SU-DHL-6 (cell line): ENCODE results near the gene UPK1A.

Experiments
- H2AFZ ChIP-seq: fragments of 200-600 bp; sonication (generic); 2 replicates; pipeline ENCODE4 v1.6.1; 2014; ENCODE audit warnings: low read depth, mild to moderate bottlenecking, moderate library complexity, mixed read lengths, antibody characterized with exemption, low read length; ENCODE audit not compliant: severe bottlenecking
- H3F3A ChIP-seq: fragments of 200-600 bp; shearing (Covaris generic); 2 replicates; pipeline ENCODE4 v1.6.0; 2016; ENCODE audit warnings: antibody characterized with exemption, mild to moderate bottlenecking; ENCODE audit not compliant: insufficient read depth
- H3K27ac ChIP-seq: fragments of 200-600 bp; sonication (generic); 2 replicates; pipeline ENCODE4 v1.5.1; 2016; ENCODE audit warnings: low read depth, mild to moderate bottlenecking, low read length, moderate library complexity, mixed read lengths
- H3K27me3 ChIP-seq: fragments of 200-600 bp; sonication (generic), shearing (Covaris generic); 2 replicates; pipeline ENCODE4 v1.6.0; 2014; ENCODE audit warnings: mild to moderate bottlenecking, low read length
- H3K36me3 ChIP-seq: fragments of 200-600 bp; sonication (generic); 2 replicates; pipeline ENCODE4 v1.6.1; 2014; ENCODE audit warnings: mild to moderate bottlenecking, low read length, mixed read lengths
- H3K4me2 ChIP-seq: fragments of 300-600, 200-600 bp; shearing (Covaris generic), sonication (generic); 2 replicates; pipeline ENCODE4 v1.6.0; 2014; ENCODE audit warnings: low read length, low read depth, mild to moderate bottlenecking; ENCODE audit not compliant: poor library complexity, severe bottlenecking
- H3K4me3 ChIP-seq: fragments of 200-600 bp; sonication (generic); 2 replicates; pipeline ENCODE4 v1.5.1; 2014; ENCODE audit warnings: antibody characterized with exemption, low read length, mild to moderate bottlenecking, mixed read lengths; ENCODE audit not compliant: insufficient read depth, poor library complexity, severe bottlenecking
- H3K79me2 ChIP-seq: fragments of 200-600 bp; sonication (generic); 2 replicates; pipeline ENCODE4 v1.6.1; 2014; ENCODE audit warnings: mild to moderate bottlenecking, low read length, moderate library complexity; ENCODE audit not compliant: insufficient read depth
- H3K9ac ChIP-seq: fragments of 200-600 bp; sonication (generic); 2 replicates; pipeline ENCODE4 v1.7.0; 2014; ENCODE audit warnings: mild to moderate bottlenecking, low read length
- H3K9me2 ChIP-seq: fragments of 200-600 bp; sonication (generic); replicated peaks from 2 replicates; pipeline ENCODE4 v1.6.1; 2014; ENCODE audit warnings: low read length; ENCODE audit not compliant: insufficient read depth
- H3K9me3 ChIP-seq: fragments of 200-600 bp; sonication (generic); 2 replicates; pipeline ENCODE4 v1.6.1; 2014; ENCODE audit warnings: low read length, mixed read lengths; ENCODE audit not compliant: insufficient read depth
- H4K20me1 ChIP-seq: fragments of 200-600 bp; sonication (generic); 2 replicates; pipeline ENCODE4 v1.6.1; 2014; ENCODE audit warnings: low read depth, mild to moderate bottlenecking, antibody characterized with exemption, low read length, moderate library complexity, mixed read lengths
- EZH2phosphoT487 ChIP-seq: fragments of 200-600 bp; sonication (generic), shearing (Covaris generic); conservative IDR thresholded peaks from 2 replicates; pipeline ENCODE4 v1.6.1; 2018; ENCODE audit warnings: mild to moderate bottlenecking, antibody characterized with exemption, low read length, moderate library complexity, mixed read lengths
- TF ChIP-seq, protein P1 (sequence below): fragments of 200-600 bp; sonication (generic); IDR thresholded peaks from one replicate; pipeline ENCODE4 v1.5.1; 2017; ENCODE audit warnings: antibody characterized with exemption, mild to moderate bottlenecking, low read length, moderate library complexity; ENCODE audit not compliant: insufficient read depth, poor library complexity, severe bottlenecking

Gene UPK1A

DNA sequence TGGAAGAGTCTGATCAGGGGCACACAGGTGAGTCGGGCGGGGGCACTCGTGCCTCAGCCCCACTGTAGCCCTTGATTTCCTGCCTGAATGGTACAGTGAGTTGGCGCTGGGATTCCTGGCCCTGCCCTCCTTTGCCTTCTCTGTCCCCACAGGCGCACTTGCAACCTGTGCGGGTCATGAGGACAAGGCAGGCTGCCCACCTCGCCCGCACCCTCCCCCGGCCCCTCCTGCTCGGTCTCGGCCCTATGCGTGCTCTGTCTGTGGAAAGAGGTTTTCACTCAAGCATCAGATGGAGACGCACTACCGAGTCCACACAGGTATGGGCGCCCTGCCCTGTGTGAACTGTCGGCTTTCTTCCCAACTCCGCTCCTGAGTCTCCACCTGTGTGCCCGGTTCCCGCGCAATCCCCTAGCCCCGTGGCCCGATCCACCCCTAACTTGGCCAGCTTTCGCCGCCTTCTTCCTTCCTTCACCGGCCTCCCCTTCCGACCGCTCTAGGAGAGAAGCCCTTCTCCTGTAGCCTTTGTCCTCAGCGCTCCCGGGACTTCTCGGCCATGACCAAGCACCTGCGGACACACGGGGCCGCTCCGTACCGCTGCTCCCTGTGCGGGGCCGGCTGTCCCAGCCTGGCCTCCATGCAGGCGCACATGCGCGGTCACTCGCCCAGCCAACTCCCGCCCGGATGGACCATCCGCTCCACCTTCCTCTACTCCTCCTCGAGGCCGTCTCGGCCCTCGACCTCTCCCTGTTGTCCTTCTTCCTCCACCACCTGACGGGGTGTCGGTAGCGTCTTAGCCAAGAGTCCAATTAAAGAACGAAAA is 49.9 kb downstream of the UPK1A start:
- no peak for TF ChIP-seq EZH2phosphoT487
- TF ChIP-seq, protein P1, sequence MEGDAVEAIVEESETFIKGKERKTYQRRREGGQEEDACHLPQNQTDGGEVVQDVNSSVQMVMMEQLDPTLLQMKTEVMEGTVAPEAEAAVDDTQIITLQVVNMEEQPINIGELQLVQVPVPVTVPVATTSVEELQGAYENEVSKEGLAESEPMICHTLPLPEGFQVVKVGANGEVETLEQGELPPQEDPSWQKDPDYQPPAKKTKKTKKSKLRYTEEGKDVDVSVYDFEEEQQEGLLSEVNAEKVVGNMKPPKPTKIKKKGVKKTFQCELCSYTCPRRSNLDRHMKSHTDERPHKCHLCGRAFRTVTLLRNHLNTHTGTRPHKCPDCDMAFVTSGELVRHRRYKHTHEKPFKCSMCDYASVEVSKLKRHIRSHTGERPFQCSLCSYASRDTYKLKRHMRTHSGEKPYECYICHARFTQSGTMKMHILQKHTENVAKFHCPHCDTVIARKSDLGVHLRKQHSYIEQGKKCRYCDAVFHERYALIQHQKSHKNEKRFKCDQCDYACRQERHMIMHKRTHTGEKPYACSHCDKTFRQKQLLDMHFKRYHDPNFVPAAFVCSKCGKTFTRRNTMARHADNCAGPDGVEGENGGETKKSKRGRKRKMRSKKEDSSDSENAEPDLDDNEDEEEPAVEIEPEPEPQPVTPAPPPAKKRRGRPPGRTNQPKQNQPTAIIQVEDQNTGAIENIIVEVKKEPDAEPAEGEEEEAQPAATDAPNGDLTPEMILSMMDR = no peak
- no peaks in the 10 kb centered on the region for H3K27me3 ChIP-seq
- 0 out of 2 replicates have a peak overlapping the region, but pooled peaks have one; percentile 54 for H3K27ac ChIP-seq

DNA sequence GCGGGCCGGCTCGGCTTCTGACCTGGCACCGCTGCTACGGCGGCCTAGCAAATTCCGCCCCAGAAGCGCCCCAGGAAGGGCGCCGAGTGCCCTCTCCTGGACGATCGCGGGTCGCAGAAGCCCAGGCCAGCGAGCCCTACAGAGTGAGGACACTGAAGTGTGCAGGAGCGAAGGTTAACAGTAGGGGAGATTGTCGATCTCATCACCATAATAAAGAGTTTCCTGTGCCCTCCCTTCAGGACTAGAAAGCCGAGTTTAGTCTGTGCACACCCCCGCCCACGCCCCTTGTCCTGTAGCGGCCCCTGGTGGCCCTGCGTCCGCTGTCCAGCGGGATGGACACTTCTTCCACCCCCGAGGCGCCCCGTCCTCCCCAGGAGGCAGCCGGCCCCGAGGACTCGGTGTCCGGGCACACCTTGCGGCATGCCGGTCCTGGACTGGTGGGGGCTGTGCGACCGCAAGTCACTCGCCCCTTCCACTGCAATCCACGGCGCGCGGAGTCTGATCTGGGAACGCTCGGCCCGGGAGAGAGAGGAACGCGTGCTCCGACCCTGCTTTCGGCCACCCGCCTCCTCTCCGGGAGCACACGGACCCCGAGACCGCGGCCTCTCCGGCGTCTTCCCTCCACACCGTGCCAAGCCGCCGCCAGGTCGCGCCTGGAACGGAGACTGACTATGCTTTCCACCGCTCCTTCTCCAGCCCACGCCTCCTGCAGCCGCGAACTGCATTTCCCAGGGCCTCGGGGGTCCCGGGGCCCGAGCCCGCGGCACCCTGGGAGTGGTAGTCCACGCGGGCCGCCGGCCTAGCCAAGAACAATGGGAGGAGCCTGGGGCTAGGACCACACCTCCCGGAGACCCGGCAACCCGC is 50.7 kb downstream of the UPK1A start:
- H4K20me1 ChIP-seq = no peaks in the 10 kb centered on the region
- no peaks in the 10 kb centered on the region for H3K36me3 ChIP-seq
- peak overlapping the region; percentile 72 for H3K9ac ChIP-seq
- peak overlapping the region; percentile 54 for H3K27ac ChIP-seq
- H3K4me2 ChIP-seq = peak overlapping the region; percentile 74
- no peaks in the 10 kb centered on the region for H3K9me3 ChIP-seq
- peak overlapping the region; percentile 64 for H3K4me3 ChIP-seq
- H3K79me2 ChIP-seq = peaks cover 22% of the 10 kb centered on the region
- no peaks in the 10 kb centered on the region for H3K9me2 ChIP-seq
- H2AFZ ChIP-seq = peak overlapping the region; percentile 66
- TF ChIP-seq, protein P1 = peak; percentile 85
- no peak for TF ChIP-seq EZH2phosphoT487
- H3K27me3 ChIP-seq = no peaks in the 10 kb centered on the region
- H3F3A ChIP-seq = no peaks in the 10 kb centered on the region

More for the DNA sequence above, 49.9 kb downstream of the UPK1A start:
- Histone ChIP-seq H2AFZ (peak overlapping the region; percentile 66), H3K9me2 (no peaks in the 10 kb centered on the region), H3F3A (no peaks in the 10 kb centered on the region), H3K9ac (peak overlapping the region; percentile 72), H3K9me3 (no peaks in the 10 kb centered on the region), H4K20me1 (no peaks in the 10 kb centered on the region), H3K79me2 (peaks cover 22% of the 10 kb centered on the region), H3K4me2 (peak overlapping the region; percentile 74), H3K36me3 (no peaks in the 10 kb centered on the region), H3K4me3 (peak overlapping the region; percentile 64)

DNA sequence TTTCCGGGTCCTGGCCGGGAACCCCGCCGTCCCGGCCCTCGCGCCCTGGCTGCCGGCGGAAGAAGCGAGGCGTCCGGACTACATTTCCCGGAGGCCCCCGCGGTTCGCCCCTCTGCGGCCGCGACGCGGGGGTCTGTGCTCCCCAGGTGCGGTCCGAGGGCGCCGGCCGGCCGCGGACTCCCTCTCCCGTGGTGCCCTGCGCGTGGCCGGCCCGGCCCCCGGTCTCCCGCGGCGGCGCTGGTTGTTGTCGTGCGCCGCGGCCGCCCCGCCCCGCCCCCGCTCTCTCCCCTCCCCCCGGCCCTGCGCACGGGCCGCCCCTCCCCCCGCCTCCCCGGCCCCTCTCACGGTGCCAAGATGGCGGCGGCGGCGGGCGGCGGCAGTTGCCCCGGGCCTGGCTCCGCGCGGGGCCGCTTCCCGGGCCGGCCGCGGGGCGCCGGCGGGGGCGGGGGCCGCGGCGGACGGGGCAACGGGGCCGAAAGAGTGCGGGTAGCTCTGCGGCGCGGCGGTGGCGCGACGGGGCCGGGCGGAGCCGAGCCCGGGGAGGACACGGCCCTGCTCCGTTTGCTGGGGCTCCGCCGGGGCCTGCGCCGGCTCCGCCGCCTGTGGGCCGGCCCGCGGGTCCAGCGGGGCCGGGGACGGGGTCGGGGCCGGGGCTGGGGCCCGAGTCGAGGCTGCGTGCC is 51.5 kb downstream of the UPK1A start, which contains the start of gene KMT2B:
KMT2B (plus strand) TSS at position 339 of the 680 bp plus-strand sequence; CDS start at position 355, 16 bp downstream.
- Histone ChIP-seq H3F3A (no peaks in the 10 kb centered on the region), H4K20me1 (no peaks in the 10 kb centered on the region), H3K9ac (peak within 1 kb of the TSS; percentile 72), H3K4me2 (peak within 1 kb of the TSS; percentile 74), H3K9me3 (no peaks in the 10 kb centered on the region), H3K27ac (peak within 1 kb of the TSS; percentile 59), H3K9me2 (no peaks in the 10 kb centered on the region), H3K27me3 (no peaks in the 10 kb centered on the region), H3K79me2 (peaks cover 22% of the 10 kb centered on the region), H2AFZ (peak within 1 kb of the TSS; percentile 66), H3K4me3 (peak within 1 kb of the TSS; percentile 65), H3K36me3 (no peaks in the 10 kb centered on the region)
- TF ChIP-seq, protein P1 = no peak
- TF ChIP-seq EZH2phosphoT487 = no peak
